ENCODE measurements around the gene SCPEP1. TPM values are rescaled to one million over a fixed set of nuclear protein-coding genes. Genes with fewer than 3 reads are reported as not detected.

The SCPEP1 gene
- total RNA-seq, 1 donor from 2014 or later = 53.5 TPM

DNA sequence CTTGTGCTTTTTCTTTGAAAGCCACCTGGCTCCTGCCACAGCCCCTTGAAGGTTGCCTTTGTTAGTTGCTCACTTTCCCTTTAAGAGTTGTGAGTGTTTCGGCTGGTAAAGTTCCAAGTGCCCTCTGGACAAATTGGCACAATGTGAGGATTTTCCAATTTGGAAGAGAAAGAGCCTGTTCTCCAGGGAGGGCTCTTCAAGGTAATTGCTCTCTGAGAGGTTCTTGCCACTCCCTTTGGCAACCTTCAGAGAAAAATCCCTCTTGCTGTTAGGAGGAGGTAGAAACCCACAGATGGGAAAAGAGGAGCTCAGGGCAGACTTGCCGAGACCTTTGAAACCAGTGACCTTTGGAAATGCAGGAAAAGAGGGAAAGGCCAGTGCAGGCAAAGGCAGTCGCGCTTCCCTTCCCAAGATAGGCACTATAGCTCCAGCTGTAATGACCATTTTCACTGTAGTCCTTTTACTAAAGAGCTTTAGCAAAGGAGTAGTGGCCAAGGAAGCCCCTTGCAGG is 58.1 kb downstream of the SCPEP1 start:
- Mint-ChIP-seq H3K4me1 (ENCODE audit: unreplicated experiment) (no peaks in the 10 kb centered on the region), H3K27me3 (peaks cover 10% of the 10 kb centered on the region), H3K27ac (no peak overlapping the region), H3K9me3 (no peaks in the 10 kb centered on the region), H3K4me3 (no peak overlapping the region), H3K36me3 (no peaks in the 10 kb centered on the region)
- TF ChIP-seq, protein P1, sequence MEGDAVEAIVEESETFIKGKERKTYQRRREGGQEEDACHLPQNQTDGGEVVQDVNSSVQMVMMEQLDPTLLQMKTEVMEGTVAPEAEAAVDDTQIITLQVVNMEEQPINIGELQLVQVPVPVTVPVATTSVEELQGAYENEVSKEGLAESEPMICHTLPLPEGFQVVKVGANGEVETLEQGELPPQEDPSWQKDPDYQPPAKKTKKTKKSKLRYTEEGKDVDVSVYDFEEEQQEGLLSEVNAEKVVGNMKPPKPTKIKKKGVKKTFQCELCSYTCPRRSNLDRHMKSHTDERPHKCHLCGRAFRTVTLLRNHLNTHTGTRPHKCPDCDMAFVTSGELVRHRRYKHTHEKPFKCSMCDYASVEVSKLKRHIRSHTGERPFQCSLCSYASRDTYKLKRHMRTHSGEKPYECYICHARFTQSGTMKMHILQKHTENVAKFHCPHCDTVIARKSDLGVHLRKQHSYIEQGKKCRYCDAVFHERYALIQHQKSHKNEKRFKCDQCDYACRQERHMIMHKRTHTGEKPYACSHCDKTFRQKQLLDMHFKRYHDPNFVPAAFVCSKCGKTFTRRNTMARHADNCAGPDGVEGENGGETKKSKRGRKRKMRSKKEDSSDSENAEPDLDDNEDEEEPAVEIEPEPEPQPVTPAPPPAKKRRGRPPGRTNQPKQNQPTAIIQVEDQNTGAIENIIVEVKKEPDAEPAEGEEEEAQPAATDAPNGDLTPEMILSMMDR (conservative IDR thresholded peaks at IDR 0.05) = no peak
- no peak for DNase-seq (ENCODE audit: extremely low spot score, unreplicated experiment)

DNA sequence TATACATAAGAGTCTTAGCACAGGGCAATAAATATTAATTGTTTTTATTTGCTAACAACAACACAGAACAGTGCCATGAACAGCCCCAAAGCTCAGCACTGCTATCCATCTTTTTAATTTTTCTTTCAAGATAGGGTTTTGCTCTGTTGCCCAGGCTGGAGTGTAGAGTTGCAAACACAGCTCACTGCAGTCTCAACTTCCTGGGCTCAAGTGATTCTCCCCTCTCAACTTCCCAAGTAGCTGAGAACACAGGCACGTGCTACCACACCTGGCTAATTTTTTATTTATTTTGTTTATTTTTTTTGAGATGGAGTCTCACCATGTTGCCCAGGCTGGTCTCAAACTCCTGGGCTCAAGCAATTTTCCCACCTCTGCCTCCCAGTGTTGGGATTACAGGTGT is 59.5 kb downstream of the SCPEP1 start:
- Mint-ChIP-seq H3K27me3 (peaks cover 10% of the 10 kb centered on the region), H3K36me3 (no peaks in the 10 kb centered on the region)
- TF ChIP-seq, protein P1 (conservative IDR thresholded peaks at IDR 0.05) = no peak

DNA sequence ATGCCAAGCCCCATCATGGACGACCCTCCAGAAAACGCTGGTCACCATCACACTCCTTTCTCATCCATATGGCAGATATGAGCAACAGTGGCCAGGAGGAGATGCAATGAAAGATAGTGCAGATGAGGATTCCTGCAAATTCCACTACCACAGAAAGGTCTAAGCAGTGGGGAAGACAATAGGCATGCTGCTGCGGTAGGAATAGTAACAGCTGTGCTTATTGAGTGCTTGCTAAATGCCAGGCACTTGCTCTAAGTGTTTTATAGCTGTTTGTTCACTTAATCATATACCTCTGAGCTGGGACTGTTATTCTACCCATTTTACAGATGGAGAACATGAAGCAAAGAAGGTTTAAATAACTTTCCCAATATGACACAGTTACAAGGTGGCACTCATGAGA is 60.6 kb downstream of the SCPEP1 start:
- H3K27me3 Mint-ChIP-seq = peaks cover 10% of the 10 kb centered on the region
- no peaks in the 10 kb centered on the region for H3K4me1 Mint-ChIP-seq (ENCODE audit: unreplicated experiment)
- H3K27ac Mint-ChIP-seq = no peak overlapping the region
- H3K9me3 Mint-ChIP-seq = no peaks in the 10 kb centered on the region
- H3K36me3 Mint-ChIP-seq = no peaks in the 10 kb centered on the region
- H3K4me3 Mint-ChIP-seq = no peak overlapping the region
- TF ChIP-seq, protein P1 (conservative IDR thresholded peaks at IDR 0.05) = no peak
- no peak for DNase-seq (ENCODE audit: extremely low spot score, unreplicated experiment)

More for the DNA sequence above, 59.5 kb downstream of the SCPEP1 start:
- Mint-ChIP-seq H3K27ac (no peak overlapping the region), H3K4me1 (ENCODE audit: unreplicated experiment) (no peaks in the 10 kb centered on the region), H3K9me3 (no peaks in the 10 kb centered on the region), H3K4me3 (no peak overlapping the region)
- no peak for DNase-seq (ENCODE audit: extremely low spot score, unreplicated experiment)

DNA sequence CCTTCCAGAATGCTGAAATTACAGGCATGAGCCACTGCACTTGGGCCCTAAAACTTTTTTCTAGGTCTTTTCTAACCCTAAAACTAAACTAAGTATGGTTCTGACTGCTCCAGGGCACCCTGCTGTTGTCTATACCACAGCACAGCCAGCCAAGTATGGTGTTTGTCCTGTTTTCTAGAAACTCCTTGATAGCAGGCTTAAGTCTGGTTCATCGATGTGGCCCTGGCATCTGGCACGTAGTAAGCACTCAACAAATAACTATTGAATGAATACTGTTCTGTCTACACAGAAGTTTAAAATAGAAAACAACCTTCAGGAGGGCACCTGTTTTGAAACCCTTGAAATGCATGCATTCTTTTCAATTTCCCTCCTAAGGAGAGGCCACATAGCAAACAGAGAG is 62.6 kb downstream of the SCPEP1 start:
- no peak for DNase-seq (ENCODE audit: extremely low spot score, unreplicated experiment)
- H3K4me3 Mint-ChIP-seq = no peak overlapping the region
- no peaks in the 10 kb centered on the region for H3K36me3 Mint-ChIP-seq
- no peaks in the 10 kb centered on the region for H3K4me1 Mint-ChIP-seq (ENCODE audit: unreplicated experiment)
- TF ChIP-seq, protein P1 (conservative IDR thresholded peaks at IDR 0.05) = no peak
- H3K27me3 Mint-ChIP-seq = peaks cover 10% of the 10 kb centered on the region
- no peak overlapping the region for H3K27ac Mint-ChIP-seq
- no peaks in the 10 kb centered on the region for H3K9me3 Mint-ChIP-seq

DNA sequence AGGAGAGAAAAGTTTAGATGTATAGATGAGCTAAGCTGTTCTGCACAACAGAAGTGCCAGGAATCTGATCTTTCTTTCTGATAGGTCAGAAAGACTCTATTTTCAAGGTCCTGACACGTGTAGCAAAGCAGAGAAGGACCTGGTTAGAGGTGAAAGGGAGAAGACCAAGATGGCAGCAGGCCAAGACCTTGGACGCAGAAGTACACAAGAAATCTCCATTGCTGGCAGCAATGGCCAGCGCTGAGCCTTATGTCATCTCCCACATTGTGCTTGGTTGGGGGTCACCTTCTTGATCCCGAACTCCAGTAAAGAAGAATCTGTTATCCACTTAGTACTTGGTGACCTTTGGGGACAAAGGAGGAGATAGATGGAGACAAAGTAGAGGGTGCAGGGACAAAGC is 65.3 kb downstream of the SCPEP1 start:
- Mint-ChIP-seq H3K36me3 (no peaks in the 10 kb centered on the region), H3K27ac (no peak overlapping the region), H3K4me3 (no peak overlapping the region), H3K9me3 (no peaks in the 10 kb centered on the region), H3K4me1 (ENCODE audit: unreplicated experiment) (no peaks in the 10 kb centered on the region), H3K27me3 (peaks cover 7% of the 10 kb centered on the region)
- no peak for DNase-seq (ENCODE audit: extremely low spot score, unreplicated experiment)
- TF ChIP-seq, protein P1 (conservative IDR thresholded peaks at IDR 0.05) = no peak
